Skeletal muscle tissue (tissue), 4 donors: ENCODE measurements around the gene SLC25A36. TPM values are rescaled to one million over a fixed set of nuclear protein-coding genes. Genes with fewer than 3 reads are reported as not detected.
"Not testable (repeated sequence)": the region's sequence is repeated elsewhere in the genome, so short reads cannot be mapped to it uniquely, and the experiment has no call there.

Experiments
- H3K27ac ChIP-seq: one replicate; pipeline ENCODE4 v1.7.0; 2013; ENCODE audit warnings: mild to moderate bottlenecking, low read depth, low read length, inconsistent platforms
- H3K27me3 ChIP-seq, 3 donors: one replicate each; pipeline ENCODE4 v1.7.0; 2013; ENCODE audit warnings: low read length in 3 of 3; ENCODE audit not compliant: control insufficient read depth in 3 of 3, insufficient read depth in 3 of 3
- H3K36me3 ChIP-seq, 3 donors: one replicate each; pipeline ENCODE4 v1.7.0; 2013; ENCODE audit warnings: low read length in 3 of 3; ENCODE audit not compliant: control insufficient read depth in 3 of 3, insufficient read depth in 3 of 3
- H3K4me1 ChIP-seq, 3 donors: one replicate each; pipeline ENCODE4 v1.7.0; 2013; ENCODE audit warnings: low read length in 3 of 3, mild to moderate bottlenecking in 3 of 3; ENCODE audit not compliant: control insufficient read depth in 3 of 3, insufficient read depth in 3 of 3
- H3K4me3 ChIP-seq, 3 donors: one replicate each; pipeline ENCODE4 v1.7.0; 2013; ENCODE audit warnings: low read length in 3 of 3
- H3K9ac ChIP-seq, 3 donors: one replicate each; pipeline ENCODE4 v1.7.0; 2013; ENCODE audit warnings: low read length in 3 of 3, mild to moderate bottlenecking in 3 of 3, moderate library complexity in 2 of 3, low read depth in 1 of 3
- H3K9me3 ChIP-seq, 3 donors: one replicate each; pipeline ENCODE4 v1.7.0; 2013; ENCODE audit warnings: low read length in 3 of 3; ENCODE audit not compliant: control insufficient read depth in 3 of 3
- total RNA-seq: library from RNA; depleted of rRNA; stranded (reverse); fragments of >200 nt; gene quantifications from one replicate; pipeline ENCODE4 v1.2.3, GENCODE V29; 2014
- donor health status: Osteomylitis.

The SLC25A36 gene
- total RNA-seq, 1 donor from 2014 or later, result 56.9 TPM

DNA sequence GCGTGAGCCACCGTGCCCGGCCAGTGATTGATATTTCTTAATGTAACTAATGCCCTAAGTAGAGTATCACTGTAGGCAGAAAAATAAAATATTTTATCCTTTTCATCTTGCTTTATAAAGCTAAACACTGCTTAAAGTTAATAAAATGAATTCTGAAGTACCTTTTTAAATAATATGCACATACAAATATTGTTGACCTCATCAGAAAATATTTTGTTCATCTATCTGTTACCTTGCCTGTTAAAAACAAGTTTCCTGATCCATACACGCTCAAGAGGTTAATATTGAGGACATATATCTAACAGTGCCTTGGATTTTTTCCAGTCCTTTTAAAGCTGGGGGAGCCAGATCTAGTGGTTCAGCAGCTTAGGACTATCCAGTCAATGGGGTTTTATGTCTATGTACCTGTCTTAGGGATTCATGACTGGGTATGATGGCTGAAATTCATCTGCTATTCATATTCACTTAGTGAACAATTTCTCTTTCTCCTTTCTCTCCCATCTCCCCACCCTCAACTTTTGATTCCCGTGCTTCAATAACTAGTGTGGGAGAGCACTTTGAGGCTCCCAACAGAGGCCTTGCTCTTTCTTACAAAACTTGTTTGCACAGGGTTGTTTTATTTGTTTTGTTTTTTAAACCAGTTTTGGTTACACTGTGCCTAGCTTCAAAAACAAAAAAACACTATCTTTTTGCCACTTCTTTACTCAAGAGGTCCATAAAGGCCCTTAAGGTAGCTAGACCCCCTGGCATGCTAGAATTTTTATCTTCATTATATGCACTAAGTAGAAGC, 7.0 kb downstream of the SLC25A36 start:
- Histone ChIP-seq H3K36me3 (no peaks in the 10 kb centered on the region), H3K4me1 (peaks cover 16 to 20% (median 16%) of the 10 kb centered on the region in 3 donors), H3K9ac (no peak overlapping the region), H3K4me3 (no peak overlapping the region), H3K9me3 (no peaks in the 10 kb centered on the region), H3K27ac (no peak overlapping the region), H3K27me3 (no peaks in the 10 kb centered on the region)

DNA sequence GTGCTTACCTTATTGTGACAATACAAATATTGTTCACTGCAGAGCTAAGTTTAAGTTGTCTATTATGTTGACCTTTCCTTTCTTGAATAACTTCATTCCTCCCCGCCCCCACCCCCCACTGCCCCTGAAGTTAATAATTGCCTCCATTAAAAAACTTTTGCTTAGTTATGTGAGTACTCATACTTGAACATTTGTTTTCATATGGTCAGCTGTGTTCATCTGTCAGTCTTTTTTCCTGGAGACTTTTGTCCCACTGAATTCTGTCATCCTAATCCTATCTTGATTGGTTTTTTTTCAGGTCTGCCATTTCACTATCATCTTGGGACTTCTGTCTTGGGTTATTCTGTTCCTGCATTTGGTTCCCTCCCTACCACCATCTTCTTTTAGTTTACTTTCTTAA, 8.5 kb downstream of the SLC25A36 start:
- Histone ChIP-seq H3K36me3 (no peaks in the 10 kb centered on the region), H3K27me3 (no peaks in the 10 kb centered on the region), H3K4me3 (no peak overlapping the region), H3K27ac (no peak overlapping the region), H3K4me1 (peaks cover 4 to 15% (median 6%) of the 10 kb centered on the region in 3 donors), H3K9me3 (no peaks in the 10 kb centered on the region), H3K9ac (no peak overlapping the region)

DNA sequence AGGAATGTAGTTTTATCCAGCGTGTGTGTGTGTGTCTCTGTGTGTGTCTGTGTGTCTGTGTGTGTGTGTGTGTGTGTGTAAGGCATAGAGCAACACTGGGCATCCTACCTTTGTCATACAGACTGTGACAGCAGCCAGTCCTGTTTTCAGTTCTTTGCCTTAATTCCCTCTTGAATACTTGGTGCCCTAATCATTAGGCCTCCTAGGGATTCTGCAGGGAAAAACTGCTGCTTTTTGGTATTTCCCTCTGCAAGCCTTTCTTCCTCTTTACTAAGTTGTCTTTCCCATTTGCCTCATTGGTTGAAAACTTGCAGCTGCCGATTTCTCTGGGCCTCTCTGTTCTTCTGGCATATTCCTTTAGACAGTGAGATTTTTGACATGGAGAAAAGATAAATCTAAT, 9.2 kb downstream of the SLC25A36 start:
- no peaks in the 10 kb centered on the region for H3K36me3 ChIP-seq
- no peaks in the 10 kb centered on the region for H3K27me3 ChIP-seq
- no peak overlapping the region for H3K27ac ChIP-seq
- H3K4me3 ChIP-seq, result no peak overlapping the region
- H3K4me1 ChIP-seq, result peaks cover 3 to 19% (median 8%) of the 10 kb centered on the region in 3 donors
- H3K9me3 ChIP-seq, result no peaks in the 10 kb centered on the region
- H3K9ac ChIP-seq, result no peak overlapping the region

DNA sequence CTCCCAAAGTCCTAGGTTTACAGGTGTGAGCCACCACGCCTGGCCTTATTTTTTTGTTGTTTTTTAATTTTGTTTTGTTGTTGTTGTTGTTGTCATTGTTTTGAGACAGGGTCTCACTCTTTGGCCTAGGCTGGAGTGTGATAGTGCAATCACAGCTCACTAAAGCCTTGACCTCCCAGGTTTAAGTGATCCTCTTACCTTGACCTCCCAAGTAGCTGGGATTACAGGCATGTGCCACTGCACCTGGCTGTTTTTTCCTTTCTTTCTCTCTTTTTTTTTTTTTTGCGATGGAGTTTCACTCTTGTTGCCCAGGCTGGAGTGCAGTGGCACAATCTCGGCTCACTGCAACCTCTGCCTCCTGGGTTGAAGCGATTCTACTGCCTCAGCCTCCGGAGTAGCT, 10.1 kb downstream of the SLC25A36 start:
- H3K27ac ChIP-seq, H3K27me3 ChIP-seq, H3K4me3 ChIP-seq, H3K9me3 ChIP-seq, H3K36me3 ChIP-seq, H3K9ac ChIP-seq: not testable (repeated sequence)
- H3K4me1 ChIP-seq, result peaks cover 0 to 13% (median 11%) of the 10 kb centered on the region in 3 donors

DNA sequence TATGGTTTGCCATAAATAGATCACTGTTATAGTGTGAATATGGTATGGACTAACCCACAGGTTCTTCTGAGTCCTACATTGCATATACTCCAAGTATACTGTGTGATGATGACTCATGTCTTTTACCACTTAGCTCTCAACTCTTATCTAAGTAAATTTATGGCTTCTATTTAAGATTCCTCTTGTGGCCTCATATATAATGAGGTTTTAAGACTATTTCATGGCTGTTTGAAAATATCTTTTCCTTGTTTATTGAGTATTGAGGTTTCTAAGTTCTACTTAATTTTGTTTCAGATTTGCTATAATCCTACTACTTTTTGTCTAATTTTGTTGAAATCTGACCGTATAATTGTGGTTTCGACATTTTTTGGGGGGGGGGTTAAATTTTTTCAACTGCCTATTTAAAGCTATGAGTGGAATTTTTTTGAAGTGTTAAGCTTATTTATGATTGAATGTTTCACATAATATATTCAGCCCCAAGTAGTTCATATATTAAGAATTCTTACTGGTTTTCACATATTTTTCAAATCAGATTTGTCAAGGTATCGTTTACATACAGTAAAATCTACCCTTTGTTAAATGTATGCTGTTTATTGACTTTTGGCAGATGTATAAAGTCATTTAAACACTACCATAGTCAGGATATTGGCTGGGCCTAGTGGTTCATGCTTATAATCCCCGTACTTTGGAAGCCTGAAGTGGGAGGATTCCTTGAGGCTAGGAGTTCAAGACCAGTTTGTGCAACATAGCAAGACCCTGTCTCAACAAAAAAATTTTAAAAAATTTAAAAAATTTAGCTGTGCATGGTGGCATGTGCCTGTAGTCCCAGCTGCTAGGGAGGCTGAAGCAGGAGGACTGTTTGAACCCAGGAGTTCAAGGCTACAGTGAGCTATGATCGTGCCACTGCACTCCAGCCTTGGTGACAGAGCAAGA, 11.7 kb downstream of the SLC25A36 start:
- Histone ChIP-seq H3K27ac (peak overlapping the region; percentile 34), H3K9ac (no peak overlapping the region), H3K36me3 (no peaks in the 10 kb centered on the region), H3K27me3 (no peaks in the 10 kb centered on the region), H3K4me3 (no peak overlapping the region), H3K9me3 (no peaks in the 10 kb centered on the region), H3K4me1 (peaks cover 0 to 11% (median 10%) of the 10 kb centered on the region in 3 donors)

DNA sequence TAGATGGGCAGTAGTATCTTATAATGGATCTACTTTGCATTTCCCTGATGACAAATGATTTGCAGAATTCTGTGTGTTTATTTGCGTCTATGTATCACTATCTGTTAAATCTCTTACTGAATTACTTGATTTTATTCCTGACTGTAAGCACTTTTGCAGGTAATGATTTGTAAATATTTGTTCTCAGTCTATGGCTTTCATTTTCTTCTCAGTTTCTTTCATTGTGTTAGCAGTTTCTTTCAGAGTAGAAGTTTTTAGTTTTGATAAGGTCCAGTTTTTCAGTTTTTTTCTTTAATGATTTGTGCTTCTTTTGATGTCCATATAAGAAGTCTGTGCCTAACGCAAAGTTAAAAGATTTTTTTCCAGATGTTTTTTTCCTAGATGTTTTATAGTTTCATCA, 12.9 kb downstream of the SLC25A36 start:
- Histone ChIP-seq H3K4me3 (no peak overlapping the region), H3K9ac (no peak overlapping the region), H3K27me3 (no peaks in the 10 kb centered on the region), H3K4me1 (peaks cover 0 to 11% (median 10%) of the 10 kb centered on the region in 3 donors), H3K27ac (no peak overlapping the region), H3K9me3 (no peaks in the 10 kb centered on the region), H3K36me3 (peaks cover 0 to 7% (median 0%) of the 10 kb centered on the region in 3 donors)

DNA sequence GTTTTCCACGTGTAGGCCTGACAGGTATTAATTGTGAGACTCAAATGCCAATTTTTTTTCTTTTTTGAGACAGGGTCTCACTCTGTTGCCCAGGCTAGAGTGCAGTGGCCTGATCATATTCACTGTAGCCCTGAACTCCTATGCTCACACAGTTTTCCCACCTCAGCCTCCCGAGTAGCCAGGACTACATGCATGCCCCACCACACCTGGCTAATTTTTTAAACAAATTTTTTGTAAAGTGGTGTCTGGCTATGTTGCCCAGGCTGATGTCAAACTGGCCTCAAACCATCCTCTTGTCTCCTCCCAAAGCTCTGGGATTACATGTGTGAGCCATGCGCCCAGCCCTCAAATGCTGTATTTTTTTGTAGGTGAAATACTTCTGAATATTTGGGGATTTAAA, 14.0 kb downstream of the SLC25A36 start:
- H3K9me3 ChIP-seq, result no peaks in the 10 kb centered on the region
- peak overlapping the region; percentile 42 for H3K27ac ChIP-seq
- no peaks in the 10 kb centered on the region for H3K27me3 ChIP-seq
- H3K36me3 ChIP-seq, result peaks cover 0 to 12% (median 6%) of the 10 kb centered on the region in 3 donors
- peaks cover 0 to 10% (median 10%) of the 10 kb centered on the region in 3 donors for H3K4me1 ChIP-seq
- H3K9ac ChIP-seq, result no peak overlapping the region
- H3K4me3 ChIP-seq, result no peak overlapping the region

DNA sequence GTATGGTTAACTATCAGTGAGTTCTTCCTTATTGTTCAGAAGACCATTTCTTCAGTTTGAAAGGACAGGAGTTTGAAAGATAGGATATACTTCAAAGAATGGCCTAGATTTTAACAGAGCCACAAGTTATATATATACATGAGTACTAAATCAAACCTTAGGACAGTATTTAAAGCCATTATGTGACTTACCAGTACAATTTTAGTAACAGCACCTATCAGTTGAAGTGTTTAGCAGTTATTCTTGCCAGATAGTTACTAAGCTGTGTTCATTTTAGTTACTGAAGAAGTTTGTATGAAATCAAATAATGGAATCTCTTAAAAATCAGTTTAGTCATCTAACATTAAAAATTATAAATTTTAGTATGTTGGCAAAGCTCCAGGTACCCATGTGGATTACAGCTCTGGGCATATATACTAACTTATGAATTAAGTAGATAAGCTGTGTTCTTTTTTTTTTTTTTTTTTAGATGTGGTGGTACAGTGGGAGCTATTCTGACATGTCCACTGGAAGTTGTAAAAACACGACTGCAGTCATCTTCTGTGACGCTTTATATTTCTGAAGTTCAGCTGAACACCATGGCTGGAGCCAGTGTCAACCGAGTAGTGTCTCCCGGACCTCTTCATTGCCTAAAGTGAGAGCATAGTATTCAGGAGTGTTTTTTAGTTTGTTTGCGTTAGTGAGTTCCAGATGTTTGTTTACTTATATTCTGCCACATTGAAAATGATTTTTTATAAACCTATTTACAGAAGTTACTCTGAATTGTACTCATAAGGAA, 14.6 kb downstream of the SLC25A36 start:
- H3K4me3 ChIP-seq, result no peak overlapping the region
- H3K9ac ChIP-seq, result peak overlapping the region in 1 of 3 donors; percentile 8
- no peaks in the 10 kb centered on the region for H3K9me3 ChIP-seq
- H3K27ac ChIP-seq, result peak overlapping the region; percentile 42
- no peaks in the 10 kb centered on the region for H3K27me3 ChIP-seq
- H3K36me3 ChIP-seq, result peaks cover 0 to 14% (median 6%) of the 10 kb centered on the region in 3 donors
- H3K4me1 ChIP-seq, result peaks cover 0 to 10% (median 7%) of the 10 kb centered on the region in 3 donors

DNA sequence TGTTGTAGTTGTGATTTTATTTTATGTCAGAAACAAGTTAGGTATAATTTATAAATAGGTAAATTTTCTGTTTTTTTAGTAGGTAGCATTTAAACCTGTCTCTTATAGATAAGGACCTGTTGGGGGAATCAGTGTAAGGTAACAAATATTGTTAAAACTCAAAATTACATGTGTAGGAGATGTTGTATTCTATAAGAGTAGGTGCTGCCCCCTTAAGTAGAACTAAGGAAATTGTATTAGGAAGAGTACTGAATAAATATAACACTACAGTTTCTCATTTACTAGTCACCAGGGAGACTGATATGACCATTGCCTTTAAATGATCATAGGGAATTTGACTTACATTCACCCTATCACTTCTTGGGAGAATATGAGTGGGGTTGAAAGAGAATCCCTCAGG, 31.2 kb downstream of the SLC25A36 start:
- Histone ChIP-seq H3K4me1 (no peaks in the 10 kb centered on the region), H3K9ac (no peak overlapping the region), H3K9me3 (no peaks in the 10 kb centered on the region), H3K4me3 (no peak overlapping the region), H3K27ac (no peak overlapping the region), H3K27me3 (no peaks in the 10 kb centered on the region), H3K36me3 (peaks cover 9 to 19% (median 10%) of the 10 kb centered on the region in 3 donors)
